AG04449 (cell line): ENCODE data around the gene COL15A1.

Experiments
- CTCF ChIA-PET: fragments of 350-600 bp; formaldehyde crosslinking; extraction: SDS; loops from one replicate; lab custom pipeline; 2021; ENCODE audit warnings: antibody characterized with exemption; lab: Yijun Ruan, JAX
- POLR2A ChIA-PET: fragments of 400-600, 350-600 bp; formaldehyde crosslinking; extraction: SDS; loops from one replicate; lab custom pipeline; 2020; ENCODE audit warnings: antibody characterized with exemption, inconsistent platforms; lab: Yijun Ruan, JAX
- DNase-seq: peaks from one replicate; pipeline ENCODE4 v3.0.0-alpha.2; 2010; ENCODE audit warnings: low read depth, low spot score
- H3K4me3 ChIP-seq: 2 replicates; pipeline ENCODE4 v1.5.1; 2011; ENCODE audit warnings: low read depth, mild to moderate bottlenecking, control low read depth, low read length
- CTCF ChIP-seq: IDR thresholded peaks from one replicate; pipeline ENCODE4 v1.5.1; 2011; ENCODE audit warnings: mild to moderate bottlenecking, moderate library complexity, low read length, control low read depth, inconsistent platforms; ENCODE audit not compliant: insufficient read depth; ENCODE audit errors: missing control alignments

COL15A1 gene

GRCh38 chr9:99038484-99038820 is 94.7 kb downstream of the COL15A1 start:
- CTCF ChIA-PET: interaction anchor here (1.2 to 2.2 kb wide), 6 partner anchors 16 to 177 kb away, joined by 3 to 6 read pairs (median 4); partner anchors contain the start of gene TGFBR1
- no peak for DNase-seq
- no peak overlapping the region for H3K4me3 ChIP-seq
- POLR2A ChIA-PET: interaction anchor here (0.5 to 1.2 kb wide), 2 partner anchors 67 to 234 kb away, joined by 4 read pairs; no protein-coding TSS in a partner anchor
- no peak for TF ChIP-seq CTCF

GRCh38 chr9:99039505-99040182 is 95.9 kb downstream of the COL15A1 start:
- H3K4me3 ChIP-seq: no peak overlapping the region
- POLR2A ChIA-PET: interaction anchor here (1.9 kb wide), 1 partner anchor 9 kb away, joined by 7 read pairs; no protein-coding TSS in a partner anchor
- TF ChIP-seq CTCF: no peak
- no peak for DNase-seq
- CTCF ChIA-PET: interaction anchor here (1.1 to 2.2 kb wide), 7 partner anchors 10 to 65 kb away, joined by 3 to 6 read pairs (median 4); partner anchors contain the start of gene TGFBR1

GRCh38 chr9:99040251-99040900 is 96.7 kb downstream of the COL15A1 start:
- TF ChIP-seq CTCF: no peak
- ChIA-PET CTCF (interaction anchor here (1.0 to 2.2 kb wide), 5 partner anchors 11 to 234 kb away, joined by 3 to 6 read pairs (median 3); no protein-coding TSS in a partner anchor), POLR2A (interaction anchor here (1.9 kb wide), 1 partner anchor 10 kb away, joined by 7 read pairs; no protein-coding TSS in a partner anchor)

GRCh38 chr9:99040911-99041582 is 97.3 kb downstream of the COL15A1 start:
- no peak for TF ChIP-seq CTCF
- ChIA-PET CTCF (interaction anchor here (1.0 to 1.3 kb wide), 2 partner anchors 15 to 234 kb away, joined by 3 read pairs; no protein-coding TSS in a partner anchor), POLR2A (interaction anchor here (1.9 kb wide), 1 partner anchor 11 kb away, joined by 7 read pairs; no protein-coding TSS in a partner anchor)
- peak; percentile 75 for DNase-seq
- no peak overlapping the region for H3K4me3 ChIP-seq

More at GRCh38 chr9:99040251-99040900, 96.7 kb downstream of the COL15A1 start:
- no peak for DNase-seq
- H3K4me3 ChIP-seq: no peak overlapping the region

- ChIA-PET CTCF (interaction anchor here (0.8 to 1.5 kb wide), 2 partner anchors 10 to 43 kb away, joined by 3 to 5 read pairs; no protein-coding TSS in a partner anchor), POLR2A (no interaction called here)
- DNase-seq: no peak
- H3K4me3 ChIP-seq: no peak overlapping the region
- no peak for TF ChIP-seq CTCF
These were observed 97.9 kb downstream of the COL15A1 start for GRCh38 chr9:99041618-99042017.
